ENCODE measurements around the gene UNC79.
"Not testable (repeated sequence)": the region's sequence is repeated elsewhere in the genome, so short reads cannot be mapped to it uniquely, and the experiment has no call there.

UNC79 gene

DNA sequence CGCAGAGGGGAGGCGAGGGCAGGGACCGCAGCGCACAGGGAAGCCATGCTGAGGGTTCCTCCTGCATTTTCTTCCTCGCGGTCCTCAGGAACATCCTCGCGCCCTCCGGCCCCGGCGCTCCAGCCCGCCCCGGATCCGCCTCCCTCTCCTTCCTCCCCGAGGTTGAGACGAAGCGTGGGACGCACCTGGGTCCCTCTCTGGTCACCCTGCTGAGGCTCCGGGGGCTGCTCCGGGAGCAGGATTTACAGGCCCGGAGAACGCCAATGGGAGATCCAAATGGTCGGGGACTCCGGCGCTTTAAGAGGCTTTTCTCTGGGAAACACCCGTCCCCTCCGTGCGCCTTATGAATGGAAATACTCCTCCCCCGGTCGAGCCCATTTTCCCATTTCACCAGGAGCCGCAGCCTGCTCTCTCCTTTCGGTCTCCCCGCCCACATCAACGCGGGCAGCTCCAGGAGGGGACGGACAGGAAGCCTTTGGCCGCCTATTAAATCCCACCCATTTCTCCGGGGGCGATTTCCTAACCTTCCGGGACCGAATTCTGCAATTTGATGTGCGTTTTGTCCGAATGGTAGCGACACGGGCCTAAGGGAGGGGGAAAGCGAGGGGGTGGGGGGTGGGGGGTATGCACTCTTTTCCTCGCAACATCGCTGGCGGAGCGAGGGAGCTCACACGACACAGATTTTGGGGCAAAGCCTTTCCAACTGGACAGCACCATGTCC lies at the start of gene UNC79:
UNC79 (plus strand) TSS at position 625 of the 721 bp plus-strand sequence; CDS start at position 716, 91 bp downstream.
- DNase-seq (ENCODE audit: low read depth in 2 of 2) = no peak

DNA sequence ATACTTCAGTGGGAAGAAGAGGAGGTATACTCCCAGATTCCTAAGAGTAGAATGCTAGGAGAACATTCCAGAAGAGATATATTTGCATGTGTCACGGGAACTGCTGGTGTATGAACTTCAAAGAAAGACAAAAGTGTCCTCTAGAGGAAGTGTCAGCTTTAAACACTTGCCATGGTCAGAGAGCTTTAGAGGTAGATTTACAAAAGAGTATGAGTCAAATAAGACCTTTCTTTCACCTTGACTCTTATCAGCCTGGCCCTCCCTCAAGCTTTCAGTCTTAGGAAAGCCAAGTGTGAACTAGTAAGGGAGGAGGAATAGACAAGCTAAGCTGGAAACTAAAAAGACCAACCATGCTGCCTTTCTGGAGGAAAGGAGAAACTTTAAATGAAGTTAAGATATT lies 49.1 kb upstream of the UNC79 start:
- no peak for DNase-seq (ENCODE audit: low read depth in 2 of 2)

DNA sequence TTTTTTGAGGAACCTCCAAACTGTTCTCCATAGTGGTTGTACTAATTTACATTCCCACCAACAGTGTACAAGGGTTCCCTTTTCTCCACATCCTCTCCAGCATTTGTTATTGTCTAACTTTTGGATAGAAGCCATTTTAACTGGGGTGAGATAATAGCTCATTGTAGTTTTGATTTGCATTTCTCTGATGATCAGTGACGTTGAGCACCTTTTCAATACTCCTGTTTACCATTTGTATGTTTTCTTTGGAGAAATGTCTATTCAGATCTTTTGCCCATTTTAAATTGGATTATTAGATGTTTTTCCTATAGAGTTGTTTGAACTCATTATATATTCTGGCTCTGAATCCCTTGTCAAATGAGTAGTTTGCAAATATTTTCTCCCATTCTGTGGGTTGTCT lies 46.5 kb upstream of the UNC79 start:
- DNase-seq (ENCODE audit: low read depth in 2 of 2) = not testable (repeated sequence)

DNA sequence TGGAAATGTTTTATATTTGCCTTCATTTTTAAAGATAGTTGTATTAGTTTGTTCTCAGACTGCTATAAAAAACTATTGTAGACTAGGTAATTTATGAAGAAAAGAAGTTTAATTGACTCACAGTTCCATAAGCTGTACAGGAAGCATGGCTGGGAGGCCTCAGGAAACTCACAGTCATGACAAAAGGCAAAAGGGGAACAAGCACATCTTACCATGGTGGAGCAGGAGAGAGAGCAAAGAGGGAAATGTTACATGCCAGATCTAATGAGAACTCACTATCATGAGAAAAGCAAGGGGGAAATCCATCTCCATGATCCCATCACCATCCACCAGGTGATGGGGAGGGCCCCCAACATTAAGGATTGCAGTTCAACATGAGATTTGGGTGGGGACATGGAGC lies 35.5 kb upstream of the UNC79 start:
- DNase-seq (ENCODE audit: low read depth in 2 of 2) = no peak

DNA sequence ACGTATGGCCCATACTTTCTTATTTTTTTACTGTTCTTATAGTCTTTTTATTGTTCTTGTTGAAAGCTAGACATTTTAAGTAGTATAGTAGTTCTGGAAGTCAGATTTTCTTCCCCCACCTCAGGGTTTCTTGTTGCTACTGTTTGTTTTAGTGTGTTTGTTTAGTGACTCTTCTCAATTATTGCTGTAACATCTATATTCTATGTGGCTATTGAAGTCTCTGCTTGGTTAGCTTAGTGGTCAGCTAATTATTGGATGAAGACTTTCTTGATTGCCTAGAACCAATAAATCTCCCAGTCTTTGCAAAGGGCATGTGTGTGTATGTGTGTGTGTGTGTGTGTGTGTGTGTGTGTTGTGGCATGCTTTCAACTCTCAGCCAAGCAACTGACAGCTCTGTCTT lies 34.3 kb upstream of the UNC79 start:
- DNase-seq (ENCODE audit: low read depth in 2 of 2) = no peak

DNA sequence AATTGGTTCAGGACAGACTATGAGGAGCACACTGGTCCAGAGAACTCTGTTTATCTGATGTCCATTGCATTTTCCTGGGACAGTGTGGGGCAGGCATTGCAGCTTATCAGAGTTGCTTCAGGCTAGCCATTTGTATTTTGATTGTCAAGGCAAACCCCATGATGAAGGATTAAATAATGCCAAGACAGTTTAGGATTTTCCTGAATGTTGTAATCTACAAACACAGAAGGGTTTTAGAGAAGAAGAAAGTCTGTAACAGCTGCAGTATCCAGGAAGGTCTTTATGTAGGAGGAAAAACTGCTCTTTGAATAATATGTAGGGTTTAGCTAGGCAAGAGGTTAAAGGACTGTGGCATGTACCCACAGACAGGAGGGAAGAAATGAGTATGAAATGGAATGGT lies 32.2 kb upstream of the UNC79 start:
- no peak for DNase-seq (ENCODE audit: low read depth in 2 of 2)

DNA sequence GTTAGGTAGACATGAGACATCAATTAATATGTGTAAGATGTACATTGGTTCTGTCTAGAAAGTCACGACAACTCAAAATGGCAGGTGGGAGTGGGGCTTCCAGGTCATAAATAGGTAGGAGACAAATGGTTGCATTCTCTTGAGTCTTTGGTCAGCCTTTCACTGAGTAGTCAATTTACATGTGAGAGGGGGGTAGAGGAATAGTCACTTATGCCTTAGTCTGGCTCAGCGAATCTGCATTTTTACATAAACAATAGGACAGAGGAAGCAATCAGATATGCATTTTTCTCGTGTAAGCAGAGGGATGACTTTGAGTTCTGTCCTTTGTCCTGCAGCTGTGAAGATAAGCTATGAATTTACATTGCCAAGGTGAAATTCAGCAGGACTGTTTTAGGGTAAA lies 27.8 kb upstream of the UNC79 start:
- DNase-seq (ENCODE audit: low read depth in 2 of 2) = no peak

DNA sequence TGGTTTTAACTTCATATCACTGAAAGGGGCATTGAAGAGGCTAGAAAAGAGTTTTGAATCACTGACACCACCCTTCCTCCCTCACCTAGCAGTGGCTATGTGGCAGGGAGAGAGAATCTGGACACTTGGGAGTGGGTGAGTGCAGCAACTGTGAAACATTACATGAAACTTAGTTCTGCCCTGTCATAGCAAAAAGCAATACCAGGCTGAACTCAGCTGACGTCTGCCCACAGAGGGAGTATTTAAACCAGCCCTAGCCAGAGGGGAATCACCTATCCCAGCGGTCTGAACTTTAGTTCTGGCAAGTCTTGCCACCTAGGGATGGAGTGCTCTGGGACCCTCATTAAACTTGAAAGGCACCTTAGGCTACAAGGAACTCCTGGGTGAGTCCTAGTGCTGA lies 20.7 kb upstream of the UNC79 start:
- DNase-seq (ENCODE audit: low read depth in 2 of 2) = no peak

DNA sequence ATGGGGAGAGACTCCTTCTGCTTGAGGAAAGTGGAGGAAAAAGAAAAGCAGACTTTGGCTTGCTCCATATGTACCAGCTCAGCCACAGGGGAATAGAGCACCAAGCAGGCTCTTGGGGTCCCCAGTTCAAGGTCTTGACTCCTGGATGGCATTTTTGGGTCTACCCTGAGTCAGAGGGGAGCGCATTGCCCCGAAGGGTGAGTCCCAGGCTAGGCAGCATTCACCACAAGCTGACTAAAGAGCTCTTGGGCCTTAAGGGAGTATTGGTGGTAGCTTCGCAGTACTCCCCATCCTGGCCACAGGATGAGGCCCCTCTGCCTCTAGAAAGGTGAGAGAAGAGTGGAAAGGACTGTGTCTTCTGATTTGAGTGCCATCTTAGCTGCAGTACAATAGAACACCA lies 19.8 kb upstream of the UNC79 start:
- DNase-seq (ENCODE audit: low read depth in 2 of 2) = no peak

DNA sequence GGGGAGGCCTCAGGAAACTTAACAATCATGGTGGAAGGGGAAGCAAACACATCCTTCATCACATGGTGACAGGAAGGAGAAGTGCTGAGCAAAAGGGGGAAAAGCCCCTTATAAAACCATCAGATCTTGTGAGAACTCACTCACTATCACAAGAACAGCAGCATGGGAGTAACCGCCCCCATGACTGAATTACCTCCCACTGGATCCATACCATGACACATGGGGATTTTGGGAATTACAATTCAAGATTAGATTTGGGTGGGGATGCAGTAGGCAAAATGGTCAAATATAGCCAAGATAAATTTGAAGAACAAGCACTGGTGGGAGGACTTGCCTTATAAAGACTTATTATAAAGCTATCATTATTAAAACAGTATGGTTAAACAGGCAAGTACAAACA lies 5.6 kb upstream of the UNC79 start:
- DNase-seq (ENCODE audit: low read depth in 2 of 2) = not testable (repeated sequence)

DNA sequence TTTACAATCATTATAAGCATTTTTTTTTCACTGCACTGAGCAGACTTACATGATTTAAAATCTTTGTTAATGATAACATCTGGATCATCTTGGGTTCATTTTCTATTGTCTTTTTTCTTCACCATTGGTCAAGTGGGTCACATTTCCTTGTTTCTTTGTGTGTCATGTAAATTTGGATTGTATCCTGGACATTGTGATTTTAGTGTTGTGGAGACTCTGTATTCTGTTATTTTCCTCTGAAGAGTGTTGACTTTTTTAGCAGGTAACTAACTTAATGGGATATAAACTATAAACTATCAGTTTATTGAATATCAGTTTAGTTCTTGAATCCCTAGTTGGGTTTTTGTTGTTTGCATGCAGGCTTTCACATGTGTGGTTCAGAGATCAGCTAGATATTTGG lies 4.0 kb upstream of the UNC79 start:
- no peak for DNase-seq (ENCODE audit: low read depth in 2 of 2)

DNA sequence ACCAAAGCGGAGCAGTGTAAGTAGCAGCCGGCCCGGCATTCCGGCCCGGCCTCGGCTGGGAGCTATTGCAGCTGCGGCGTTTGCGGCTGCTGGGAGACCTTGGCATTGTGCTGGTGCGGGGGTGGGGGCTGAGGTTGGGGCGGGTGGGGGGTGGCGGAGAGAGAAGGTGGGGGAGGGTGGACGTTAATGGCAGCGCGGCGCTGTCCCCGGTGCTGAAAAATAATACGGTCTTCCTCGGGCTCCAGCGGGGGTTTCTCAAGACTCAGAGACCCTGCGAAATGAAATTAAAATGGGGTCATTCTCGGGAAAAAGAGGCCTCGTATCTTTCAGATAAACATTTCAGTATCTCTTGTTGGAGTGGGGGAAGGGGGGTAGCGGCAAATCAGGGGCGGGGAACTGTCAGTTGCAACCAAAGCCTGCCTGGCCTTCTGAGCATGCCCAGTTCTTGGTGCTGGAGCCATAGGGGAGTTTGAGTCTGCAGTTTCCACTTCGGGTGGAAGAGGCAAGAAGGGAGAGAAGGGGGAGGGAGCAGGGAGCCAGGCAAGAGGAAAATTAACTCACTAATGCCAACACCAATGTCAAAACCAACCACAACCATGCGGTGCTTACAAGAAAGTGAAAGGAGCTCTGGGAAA lies 414 bp downstream of the UNC79 start:
- no peak for DNase-seq (ENCODE audit: low read depth in 2 of 2)

DNA sequence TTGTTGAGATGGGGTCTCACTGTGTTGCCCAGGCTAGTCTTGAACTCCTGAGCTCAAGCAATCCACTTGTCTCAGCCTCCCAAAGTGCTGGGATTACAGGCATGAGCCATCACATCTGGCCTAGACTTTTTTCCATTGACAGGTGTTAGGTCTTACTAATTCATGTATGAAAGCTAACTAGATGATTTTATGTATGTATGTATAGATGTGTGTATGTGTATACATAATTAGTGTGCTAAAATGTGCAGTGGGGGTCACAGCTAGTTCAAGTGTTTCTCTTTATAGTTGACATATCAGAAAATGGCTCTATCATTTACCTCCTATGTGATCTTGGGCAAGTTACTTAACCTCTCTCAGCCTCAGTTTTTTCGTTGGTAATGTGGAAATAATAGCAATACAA lies 23.5 kb downstream of the UNC79 start:
- no peak for DNase-seq (ENCODE audit: low read depth in 2 of 2)

DNA sequence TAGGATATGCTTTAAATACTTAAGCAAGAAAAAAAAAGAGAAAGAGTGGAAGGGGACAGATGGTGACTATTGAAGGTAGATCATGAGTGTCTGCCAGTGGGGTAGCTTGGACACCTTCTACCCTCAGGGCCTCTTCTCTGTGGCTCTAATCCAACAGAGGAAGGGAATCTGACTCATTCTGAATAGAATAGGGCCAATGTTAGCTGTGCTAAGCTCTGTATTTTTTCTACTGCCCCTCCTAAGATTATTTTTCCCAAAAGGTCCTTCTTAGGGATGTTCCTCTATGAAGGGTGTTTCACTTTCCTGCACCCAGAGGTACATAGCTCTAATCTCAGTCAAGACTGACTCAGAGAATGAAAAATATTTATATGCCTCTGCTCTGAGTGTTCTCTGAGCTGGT lies 25.6 kb downstream of the UNC79 start:
- DNase-seq (ENCODE audit: low read depth in 2 of 2) = no peak

DNA sequence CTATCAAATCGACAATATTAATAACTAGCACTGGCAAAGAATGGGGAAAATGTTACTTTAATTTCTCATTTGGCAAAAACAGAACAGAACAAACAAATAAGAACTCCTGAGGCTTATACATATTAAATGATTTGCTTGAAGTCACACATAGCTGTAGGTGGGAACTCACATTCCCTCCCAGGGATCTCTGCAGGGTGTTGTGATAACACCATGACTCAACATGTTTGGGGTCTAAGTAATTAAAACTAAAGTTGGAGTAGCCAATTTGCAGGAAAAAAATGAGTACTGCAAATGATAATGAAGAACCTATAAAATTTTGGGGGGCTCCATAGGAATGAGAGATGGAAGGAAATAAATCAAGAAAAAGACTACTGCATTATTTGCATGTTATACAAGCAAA lies 27.5 kb downstream of the UNC79 start:
- DNase-seq (ENCODE audit: low read depth in 2 of 2) = no peak

DNA sequence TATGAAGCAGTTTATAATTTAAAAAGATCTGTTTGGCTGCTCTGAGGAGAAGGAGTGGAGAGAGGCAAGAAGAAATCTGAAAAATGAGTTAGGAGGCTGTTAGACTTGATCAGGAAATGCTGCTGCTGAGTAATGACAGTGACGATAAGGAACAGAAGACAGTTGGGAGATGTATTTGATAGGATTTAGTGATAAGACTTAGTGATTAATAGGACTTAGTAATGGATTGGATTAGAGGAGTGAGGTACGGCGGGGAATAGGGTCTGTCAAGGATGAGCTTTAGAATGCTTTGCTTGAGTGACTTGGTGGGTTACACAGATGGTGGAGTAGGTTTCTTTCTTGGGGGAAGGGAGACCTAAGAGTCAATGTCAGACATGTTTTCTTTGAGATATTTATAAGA lies 31.7 kb downstream of the UNC79 start:
- DNase-seq (ENCODE audit: low read depth in 2 of 2) = no peak

DNA sequence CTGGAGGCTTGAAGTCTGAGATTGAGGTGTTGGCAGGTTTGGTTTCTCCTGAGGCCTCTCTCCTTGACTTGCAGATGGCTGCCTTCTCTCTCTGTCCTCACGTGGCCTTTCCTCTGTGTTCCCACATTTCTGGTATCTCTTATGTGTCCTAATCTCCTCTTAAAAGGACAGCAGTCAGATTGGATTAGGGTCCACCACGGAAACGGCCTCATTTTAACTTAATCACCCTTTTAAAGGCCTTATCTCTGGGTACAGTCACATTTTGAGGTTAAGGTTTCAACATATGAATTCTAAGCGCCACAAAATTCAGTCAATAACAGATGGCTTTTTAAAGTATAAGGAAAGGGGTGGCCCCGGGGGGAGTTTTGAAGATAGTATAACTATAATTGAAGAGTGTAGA lies 33.5 kb downstream of the UNC79 start:
- no peak for DNase-seq (ENCODE audit: low read depth in 2 of 2)

DNA sequence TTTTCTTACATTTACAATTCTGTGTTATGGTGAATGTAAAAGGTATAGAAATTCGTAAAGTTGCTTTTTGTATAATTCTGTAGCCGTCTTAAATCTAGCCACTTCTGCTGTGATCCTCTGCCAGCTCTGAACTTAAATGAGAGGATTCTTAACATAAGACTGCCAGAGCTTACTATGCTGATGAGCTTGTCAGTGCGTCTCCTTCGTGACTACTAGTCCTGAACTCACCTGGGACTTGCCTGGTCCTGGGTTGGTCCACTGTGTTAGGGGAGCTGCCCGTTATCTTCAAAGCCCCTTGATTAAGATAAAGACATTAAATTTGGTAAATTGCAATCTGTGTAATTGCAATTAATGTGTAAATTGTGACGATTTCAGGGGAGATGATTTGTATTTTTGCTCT lies 44.7 kb downstream of the UNC79 start:
- DNase-seq (ENCODE audit: low read depth in 2 of 2) = no peak

DNA sequence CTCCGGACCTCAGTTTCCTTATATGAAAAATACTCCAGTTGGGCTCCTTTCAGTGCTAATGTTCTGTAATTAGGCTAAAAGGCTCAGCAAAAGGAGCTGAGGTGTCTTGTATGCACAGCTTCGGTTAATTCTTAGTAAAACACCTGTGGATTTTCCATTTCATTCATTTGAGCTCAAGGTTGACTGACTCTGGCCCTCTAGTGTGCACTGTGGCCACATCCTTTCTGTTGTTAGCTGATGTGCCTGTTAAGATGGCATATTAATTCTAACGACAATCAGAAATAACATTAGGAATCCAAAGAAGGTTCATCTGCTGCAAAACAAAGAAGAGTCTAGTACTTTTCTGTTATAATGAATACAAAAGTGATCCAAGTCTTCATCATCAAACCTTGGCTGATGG lies 45.6 kb downstream of the UNC79 start:
- DNase-seq (ENCODE audit: low read depth in 2 of 2) = no peak

DNA sequence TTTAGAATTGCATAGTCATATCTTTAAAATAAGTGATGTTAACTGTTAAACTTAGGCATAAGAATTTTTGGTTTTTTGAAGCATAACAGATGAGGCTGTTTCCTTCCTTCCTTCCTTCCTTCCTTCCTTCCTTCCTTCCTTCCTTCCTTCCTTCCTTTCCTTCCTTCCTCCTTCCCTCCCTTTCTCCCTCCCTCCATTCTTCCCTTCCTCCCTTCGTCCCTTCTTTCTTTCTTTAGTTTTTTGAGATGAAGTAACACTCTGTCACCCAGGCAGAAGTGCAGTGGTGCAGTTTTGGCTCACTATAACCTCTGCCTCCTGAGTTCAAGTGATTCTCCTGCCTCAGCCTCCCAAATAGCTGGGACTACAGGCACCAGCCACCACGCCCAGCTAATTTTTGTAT lies 48.3 kb downstream of the UNC79 start:
- DNase-seq (ENCODE audit: low read depth in 2 of 2) = not testable (repeated sequence)

DNA sequence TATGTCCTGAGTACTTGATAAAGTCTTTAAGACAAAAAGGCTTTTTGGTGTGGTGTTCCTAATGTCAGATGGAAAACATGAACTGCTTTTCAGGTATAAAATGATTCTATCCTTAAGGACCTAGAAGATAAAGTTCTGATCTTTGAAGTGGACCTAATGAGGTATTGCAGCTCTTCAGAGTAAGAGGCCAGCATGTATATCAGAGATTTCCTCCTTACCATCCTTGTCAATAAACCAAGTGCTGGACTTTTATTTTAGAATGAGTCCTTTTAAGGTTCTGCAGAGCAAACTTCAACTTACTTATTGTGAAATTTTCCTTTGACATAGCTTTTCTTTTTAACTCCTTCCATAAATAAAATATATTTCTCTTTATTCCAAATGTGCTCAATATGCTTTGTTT lies 50.1 kb downstream of the UNC79 start:
- DNase-seq (ENCODE audit: low read depth in 2 of 2) = no peak

DNA sequence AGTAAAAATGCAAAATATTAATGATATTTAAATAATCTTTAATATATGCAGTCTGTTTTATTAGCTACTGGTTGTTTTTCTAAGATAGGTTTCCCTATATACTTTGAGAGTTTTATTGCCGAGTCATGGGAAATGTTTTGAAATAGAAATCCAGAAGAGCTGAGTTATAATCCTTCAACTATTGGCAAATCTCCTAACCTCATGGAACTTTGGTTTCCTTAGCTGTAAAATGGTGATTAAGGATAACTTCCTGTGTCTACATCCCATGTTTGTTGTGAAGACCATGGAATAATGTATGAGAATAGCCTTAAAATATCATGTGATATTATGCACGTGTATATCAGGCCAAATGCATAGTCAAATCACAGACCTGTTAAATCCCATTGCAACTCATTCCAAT lies 51.0 kb downstream of the UNC79 start:
- no peak for DNase-seq (ENCODE audit: low read depth in 2 of 2)

DNA sequence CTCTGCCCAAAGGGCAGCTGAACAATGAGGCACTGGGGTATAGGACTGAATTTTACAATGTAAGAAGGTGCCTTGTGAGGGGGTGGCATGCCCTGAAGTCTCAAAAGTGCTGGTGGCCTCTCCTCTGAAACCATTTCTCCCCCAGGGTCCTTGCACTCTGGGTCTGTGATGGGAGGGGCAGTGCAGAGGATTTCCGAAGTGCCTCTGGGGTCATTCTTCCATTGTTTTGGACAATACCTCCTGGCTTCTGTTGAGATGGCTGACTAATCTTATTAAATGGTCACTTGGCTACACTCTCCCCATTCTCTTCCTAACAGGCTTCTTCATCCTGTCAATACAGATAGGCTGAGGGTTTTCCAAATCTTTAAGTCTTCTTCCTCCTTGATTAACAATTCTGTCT lies 59.3 kb downstream of the UNC79 start:
- DNase-seq (ENCODE audit: low read depth in 2 of 2) = no peak

DNA sequence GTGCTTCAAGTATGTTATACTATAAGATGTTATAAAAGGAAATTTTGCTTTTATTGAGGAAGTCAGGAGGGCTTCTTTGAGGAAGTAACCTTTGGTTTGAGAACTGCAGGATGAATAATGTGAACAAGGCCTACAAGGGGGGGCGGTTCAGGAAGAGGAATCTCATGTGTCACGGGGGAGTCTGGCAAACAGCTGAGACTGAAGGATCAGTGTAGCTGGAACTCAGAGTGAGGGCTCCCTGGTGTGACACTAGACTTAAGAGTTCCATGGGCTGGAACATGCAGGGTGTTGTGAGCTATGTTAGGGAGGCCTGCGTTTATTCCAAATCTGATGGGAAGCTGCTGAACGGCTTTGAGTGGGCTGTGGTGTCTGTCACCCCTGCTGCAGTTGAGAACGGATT lies 62.3 kb downstream of the UNC79 start:
- DNase-seq (ENCODE audit: low read depth in 2 of 2) = no peak

All from fibroblast of skin of left biceps (primary cell).